UCSD-AML1 (cell line): ENCODE results near the gene NTF3.
"Not testable (repeated sequence)": the region's sequence is repeated elsewhere in the genome, so short reads cannot be mapped to it uniquely, and the experiment has no call there.

ENCODE experiments used
- DNase-seq: peaks from one replicate; lab custom pipeline; 2025; ENCODE audit not compliant: unreplicated experiment; lab: John Stamatoyannopoulos, UW

The NTF3 gene

DNA sequence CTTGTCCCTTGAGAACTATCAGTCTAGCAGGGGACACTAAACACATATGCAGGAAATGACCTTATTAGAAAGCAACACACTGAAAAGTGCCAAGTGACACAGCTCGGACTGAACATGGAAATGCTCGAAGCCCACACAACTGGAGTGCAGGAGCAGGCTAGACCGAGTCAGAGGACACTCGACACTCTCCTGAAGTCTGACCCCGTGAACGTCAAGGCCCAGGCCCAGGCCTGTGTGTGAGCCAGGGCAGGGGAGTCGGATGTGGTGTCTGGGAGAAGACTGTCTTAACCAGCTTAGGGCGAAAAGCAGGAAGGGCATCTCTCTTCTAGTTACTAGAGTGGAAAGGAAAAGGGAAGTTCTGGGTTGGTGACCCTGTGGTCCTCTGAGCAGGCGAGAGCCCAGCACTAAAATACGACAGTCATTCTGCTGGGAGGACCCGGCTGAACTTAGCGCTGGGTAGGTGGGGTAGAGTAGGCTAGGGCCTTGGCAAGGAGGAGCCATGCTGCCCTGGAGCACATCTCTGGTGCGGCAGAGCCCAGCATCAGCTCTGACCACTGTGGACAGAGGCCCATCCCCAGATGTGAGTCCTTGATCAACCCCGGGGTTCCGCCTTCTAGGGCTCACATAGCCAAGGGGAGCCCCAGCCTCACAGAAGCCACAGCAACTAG, 93.0 kb downstream of the NTF3 start:
- DNase-seq, result no peak

DNA sequence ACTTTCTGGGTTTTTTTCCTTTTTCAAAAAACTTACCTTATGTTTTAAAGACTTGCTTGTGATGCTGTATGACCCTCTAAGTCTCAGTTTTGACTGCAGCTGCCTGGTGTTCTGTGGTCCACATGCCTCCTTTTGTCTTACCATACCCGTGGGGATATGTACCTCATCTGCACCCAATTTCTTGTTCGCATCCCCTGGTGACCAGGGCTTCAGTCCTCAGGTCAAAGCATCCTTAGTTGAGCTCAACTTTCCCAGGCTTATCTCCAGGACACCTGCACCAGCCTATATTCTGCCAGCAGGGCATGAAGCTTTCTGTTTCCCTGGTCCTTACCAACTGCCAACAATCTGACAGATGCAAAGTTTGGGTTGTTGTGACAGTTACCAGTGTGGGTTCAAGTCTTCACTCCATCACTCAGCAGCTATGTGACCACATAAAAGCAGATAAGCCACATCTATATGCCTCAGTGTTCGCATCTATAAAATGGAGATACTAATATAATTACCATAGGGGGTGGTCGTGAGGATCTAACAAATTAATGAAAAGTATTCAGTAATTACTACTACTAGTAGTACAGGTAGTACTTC, 94.0 kb downstream of the NTF3 start:
- DNase-seq, result no peak

DNA sequence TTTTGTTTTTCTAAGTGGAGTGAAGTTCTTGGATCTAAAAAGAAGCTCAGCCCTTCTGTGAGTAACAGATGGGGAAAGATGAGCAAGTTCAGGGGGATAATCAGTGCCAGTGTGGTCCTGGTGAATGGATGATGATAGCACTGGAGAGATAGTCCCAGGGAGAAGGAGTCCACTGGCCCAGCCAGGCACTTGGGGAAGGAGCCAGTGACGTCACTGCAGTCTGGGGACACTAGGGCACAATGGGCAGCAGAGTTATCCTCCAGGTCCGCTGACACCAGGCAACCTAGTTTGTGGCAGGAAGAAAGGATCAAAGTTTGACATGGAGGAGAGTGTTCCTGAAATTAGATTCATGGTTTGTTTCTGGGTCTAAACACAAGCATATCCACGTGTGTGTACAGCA, 101.5 kb downstream of the NTF3 start:
- DNase-seq, result no peak

DNA sequence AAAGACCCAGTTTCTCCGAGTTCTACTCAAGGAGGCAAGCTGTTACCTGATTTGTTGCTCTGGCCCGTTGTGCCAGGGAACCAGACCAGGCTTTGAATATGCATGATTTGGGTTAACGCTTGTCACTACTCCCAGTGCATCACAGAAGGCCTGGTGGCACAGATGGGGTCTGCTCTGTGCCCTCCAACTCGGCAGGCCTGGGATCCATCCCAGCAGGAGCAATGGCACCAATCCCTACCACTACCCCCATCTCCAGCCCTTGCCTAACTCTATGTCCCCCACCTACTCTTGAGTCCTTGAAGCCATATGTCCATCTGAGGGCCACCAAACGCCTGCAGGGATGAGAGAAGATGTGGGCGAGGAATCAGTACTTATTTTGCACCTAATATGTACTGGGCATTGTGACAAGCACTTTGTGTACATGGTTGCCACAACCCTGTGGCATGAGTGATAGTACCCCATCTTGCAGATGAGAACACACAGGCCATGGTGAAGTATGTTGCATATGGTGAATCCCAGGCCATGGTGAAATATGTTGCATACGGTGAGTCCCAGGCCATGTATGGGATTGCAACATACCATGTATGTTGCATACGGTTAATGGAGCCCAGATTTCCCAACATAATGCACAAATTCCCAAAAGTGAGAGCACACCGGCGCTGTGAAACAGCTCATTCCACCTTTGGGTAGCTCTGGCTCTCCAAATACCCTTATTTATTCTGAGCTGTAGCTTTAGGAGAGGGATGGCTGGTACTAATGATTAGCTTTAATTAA, 102.7 kb downstream of the NTF3 start:
- no peak for DNase-seq

DNA sequence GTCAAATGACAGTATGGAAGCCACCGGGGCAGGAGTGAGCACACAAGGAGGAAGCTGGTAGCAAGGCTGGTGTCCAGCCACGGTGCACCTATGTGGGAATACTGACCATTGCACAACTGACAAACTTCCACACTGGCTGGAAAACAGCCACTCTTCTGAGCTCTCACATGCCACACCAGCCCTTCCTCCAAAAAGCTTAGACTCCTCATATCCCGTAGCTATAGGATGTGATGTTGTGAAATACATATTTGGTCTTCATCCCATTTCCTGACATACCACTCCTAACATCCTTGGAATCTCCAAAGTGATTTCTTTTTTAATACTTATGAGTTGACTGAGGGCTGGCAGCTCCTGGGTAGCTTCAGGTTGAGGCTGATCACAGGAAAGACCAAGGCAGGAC, 103.6 kb downstream of the NTF3 start:
- no peak for DNase-seq

DNA sequence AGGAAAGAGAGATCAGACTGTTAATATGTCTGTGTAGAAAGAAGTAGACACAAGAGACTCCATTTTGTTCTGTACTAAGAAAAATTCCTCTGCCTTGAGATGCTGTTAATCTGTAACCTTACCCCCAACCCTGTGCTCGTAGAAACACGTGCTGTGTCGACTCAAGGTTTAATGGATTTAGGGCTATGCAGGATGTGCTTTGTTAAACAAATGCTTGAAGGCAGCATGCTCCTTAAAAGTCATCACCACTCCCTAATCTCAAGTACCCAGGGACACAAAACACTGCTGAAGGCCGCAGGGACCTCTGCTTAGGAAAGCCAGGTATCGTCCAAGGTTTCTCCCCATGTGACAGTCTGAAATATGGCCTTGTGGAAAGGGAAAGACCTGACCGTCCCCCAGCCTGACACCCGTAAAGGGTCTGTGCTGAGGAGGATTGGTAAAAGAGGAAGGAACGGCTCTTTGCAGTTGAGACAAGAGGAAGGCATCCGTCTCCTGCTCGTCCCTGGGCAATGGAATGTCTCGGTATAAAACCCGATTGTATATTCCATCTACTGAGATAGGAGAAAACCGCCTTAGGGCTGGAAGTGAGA, 105.2 kb downstream of the NTF3 start:
- DNase-seq, result not testable (repeated sequence)

DNA sequence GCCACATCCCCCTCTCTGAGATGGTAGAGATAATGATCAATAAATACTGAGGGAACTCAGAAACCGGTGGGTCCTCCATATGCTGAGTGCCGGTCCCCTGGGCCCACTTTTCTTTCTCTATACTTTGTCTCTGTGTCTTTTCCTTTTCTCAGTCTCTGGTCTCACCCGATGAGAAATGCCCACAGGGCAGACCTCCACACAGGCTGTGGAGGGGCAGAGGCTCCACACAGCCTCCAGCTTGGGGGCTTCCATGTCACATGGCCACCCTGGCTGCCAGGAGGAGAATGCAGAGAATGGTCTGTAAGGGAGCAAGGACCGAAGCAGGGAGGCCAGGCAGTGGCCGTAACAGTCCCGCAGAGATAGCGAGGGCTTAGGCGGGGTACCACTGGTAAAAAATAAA, 105.9 kb downstream of the NTF3 start:
- DNase-seq, result no peak
